Measurements from ENCODE around the gene ARRDC3.
"Not testable (repeated sequence)": the region's sequence is repeated elsewhere in the genome, so short reads cannot be mapped to it uniquely, and the experiment has no call there.

Gene ARRDC3

DNA sequence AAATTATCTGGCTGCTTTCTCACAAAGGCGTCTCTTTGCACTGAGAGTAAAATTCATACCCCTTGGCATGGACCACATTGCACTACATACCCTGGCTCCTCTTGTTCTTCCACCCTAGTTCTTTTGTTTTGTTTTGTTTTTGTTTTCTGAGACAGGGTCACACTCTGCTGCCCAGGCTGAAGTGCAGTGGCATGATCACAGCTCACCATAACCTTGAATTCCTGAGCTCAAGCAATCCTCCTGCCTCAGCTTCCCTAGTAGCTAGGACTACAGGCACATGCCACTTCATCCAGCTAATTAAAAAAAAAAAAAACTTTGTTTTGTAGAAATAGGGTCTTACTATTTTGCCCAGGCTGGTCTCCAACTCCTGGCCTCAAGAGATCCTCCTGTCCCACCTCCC is 51.4 kb downstream of the ARRDC3 start:
- DNase-seq (ENCODE audit: insufficient read length, low spot score) (no peak), FAIRE-seq (no peak)
- TF ChIP-seq POLR2A (IDR thresholded peaks at IDR 0.05; ENCODE audit: low read depth, low read length): no peak

DNA sequence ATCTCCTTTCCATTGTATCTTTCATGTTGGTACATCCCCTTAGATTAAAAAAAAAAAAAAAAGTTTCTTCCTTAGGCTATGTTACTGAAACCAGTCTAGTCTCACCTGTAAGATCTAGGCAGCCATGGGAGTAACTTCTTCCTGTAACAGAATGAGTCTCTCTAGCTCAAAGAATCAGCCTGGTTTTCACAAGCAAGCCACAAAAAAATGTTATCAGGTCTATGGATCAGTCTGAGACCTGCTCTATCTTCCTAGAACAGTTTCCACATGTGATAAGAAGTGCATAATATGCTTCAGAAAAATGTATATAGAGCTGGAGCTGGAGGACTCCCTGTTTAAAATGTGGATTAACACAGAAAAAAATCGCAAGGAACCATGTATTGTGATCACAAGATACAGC is 53.8 kb downstream of the ARRDC3 start:
- DNase-seq (ENCODE audit: insufficient read length, low spot score) (no peak), FAIRE-seq (no peak)
- TF ChIP-seq POLR2A (IDR thresholded peaks at IDR 0.05; ENCODE audit: low read depth, low read length): no peak

DNA sequence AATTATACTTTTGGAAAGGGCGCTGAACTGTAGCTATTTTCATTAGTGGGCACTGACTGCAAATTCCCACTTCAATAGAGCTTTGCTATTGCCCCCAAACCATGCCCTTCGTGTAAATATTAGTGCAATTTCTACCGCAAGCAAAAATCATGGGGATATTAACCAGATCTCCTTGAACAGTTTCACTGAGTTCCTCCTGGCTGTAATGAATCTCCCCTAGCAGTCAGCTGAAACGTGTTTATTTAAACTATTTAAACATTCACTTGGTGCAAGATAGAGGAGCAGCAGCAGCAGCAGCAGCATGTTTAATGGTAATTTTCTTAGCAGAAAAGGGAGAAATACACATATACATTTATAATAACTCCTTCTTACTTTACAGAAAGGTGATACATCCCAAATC is 54.4 kb downstream of the ARRDC3 start:
- no peak for DNase-seq (ENCODE audit: insufficient read length, low spot score)
- no peak for TF ChIP-seq POLR2A (IDR thresholded peaks at IDR 0.05; ENCODE audit: low read depth, low read length)
- FAIRE-seq: no peak

DNA sequence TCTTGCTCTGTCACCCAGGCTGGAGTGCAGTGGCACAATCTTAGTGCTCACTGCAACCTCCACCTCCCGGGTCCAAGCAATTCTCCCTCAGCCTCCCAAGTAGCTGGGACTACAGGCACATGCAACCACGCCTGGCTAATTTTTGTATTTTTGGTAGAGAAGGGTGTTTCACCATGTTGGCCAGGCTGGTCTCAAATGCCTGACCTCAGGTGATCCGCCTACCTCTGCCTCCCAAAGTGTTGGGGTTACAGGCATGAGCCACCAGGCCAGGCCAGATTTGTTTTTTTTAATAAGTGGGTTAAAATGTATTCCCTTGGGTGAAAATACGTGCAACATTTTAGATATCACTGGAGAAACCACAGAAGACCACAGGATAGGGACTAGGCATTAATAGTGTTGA is 60.1 kb downstream of the ARRDC3 start:
- FAIRE-seq: not testable (repeated sequence)

DNA sequence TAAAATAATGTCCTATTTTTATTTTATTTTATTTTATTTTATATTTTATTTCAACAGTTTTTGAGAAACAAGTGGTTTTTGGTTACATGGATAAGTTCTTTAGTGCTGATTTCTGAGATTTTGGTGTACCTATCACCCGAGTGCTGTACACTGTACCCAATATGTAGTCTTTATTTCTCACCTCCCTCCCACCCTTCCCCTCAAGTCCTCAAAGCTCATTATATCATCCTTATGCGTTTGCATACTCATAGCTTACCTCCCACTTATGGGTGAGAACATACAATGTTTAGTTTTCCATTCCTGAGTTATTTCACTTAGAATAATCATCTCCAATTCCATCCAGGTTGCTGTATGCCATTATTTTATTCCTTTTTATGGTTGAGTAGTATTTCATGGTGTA is 63.5 kb downstream of the ARRDC3 start:
- FAIRE-seq (no peak), DNase-seq (ENCODE audit: insufficient read length, low spot score) (no peak)
- TF ChIP-seq POLR2A (IDR thresholded peaks at IDR 0.05; ENCODE audit: low read depth, low read length): no peak

More for the DNA sequence above, 60.1 kb downstream of the ARRDC3 start:
- not testable (repeated sequence) for DNase-seq (ENCODE audit: insufficient read length, low spot score)

DNA sequence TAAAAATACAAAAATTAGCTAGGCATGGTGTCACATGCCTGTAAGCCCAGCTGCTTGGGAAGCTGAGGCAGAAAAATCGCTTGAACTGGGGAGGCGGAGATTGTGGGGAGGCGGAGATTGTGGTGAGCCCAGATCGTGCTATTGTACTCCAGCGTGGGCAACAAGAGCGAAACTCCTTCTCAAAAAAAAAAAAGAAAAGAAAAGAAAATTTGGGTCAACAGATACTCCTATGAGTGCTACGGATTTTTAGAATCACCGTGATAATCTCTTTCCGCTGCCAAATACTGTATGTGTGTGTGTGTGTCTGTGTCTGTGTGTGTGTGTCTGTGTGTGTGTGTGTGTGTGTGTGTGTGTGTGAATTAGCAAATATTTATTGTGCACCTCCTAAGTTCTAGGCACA is 64.4 kb downstream of the ARRDC3 start:
- FAIRE-seq (no peak), DNase-seq (ENCODE audit: insufficient read length, low spot score) (no peak)
- no peak for TF ChIP-seq POLR2A (IDR thresholded peaks at IDR 0.05; ENCODE audit: low read depth, low read length)

All from H54 (cell line).